ENCODE data around the gene CACNA1E.

GRCh38 chr1:181438013-181438412 is 45.3 kb upstream of the CACNA1E start:
- TF ChIP-seq, protein P1, sequence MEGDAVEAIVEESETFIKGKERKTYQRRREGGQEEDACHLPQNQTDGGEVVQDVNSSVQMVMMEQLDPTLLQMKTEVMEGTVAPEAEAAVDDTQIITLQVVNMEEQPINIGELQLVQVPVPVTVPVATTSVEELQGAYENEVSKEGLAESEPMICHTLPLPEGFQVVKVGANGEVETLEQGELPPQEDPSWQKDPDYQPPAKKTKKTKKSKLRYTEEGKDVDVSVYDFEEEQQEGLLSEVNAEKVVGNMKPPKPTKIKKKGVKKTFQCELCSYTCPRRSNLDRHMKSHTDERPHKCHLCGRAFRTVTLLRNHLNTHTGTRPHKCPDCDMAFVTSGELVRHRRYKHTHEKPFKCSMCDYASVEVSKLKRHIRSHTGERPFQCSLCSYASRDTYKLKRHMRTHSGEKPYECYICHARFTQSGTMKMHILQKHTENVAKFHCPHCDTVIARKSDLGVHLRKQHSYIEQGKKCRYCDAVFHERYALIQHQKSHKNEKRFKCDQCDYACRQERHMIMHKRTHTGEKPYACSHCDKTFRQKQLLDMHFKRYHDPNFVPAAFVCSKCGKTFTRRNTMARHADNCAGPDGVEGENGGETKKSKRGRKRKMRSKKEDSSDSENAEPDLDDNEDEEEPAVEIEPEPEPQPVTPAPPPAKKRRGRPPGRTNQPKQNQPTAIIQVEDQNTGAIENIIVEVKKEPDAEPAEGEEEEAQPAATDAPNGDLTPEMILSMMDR (conservative IDR thresholded peaks at IDR 0.05) = no peak
- TF ChIP-seq ZFX (IDR thresholded peaks at IDR 0.05) = no peak
